Skin of body (tissue), 2 donors: Measurements from ENCODE around the gene TMC2. TPM values are rescaled to one million over a fixed set of nuclear protein-coding genes. Genes with fewer than 3 reads are reported as not detected.
A peak's percentile ranks its signal among the peaks of the same experiment; 100 is the strongest.
"Not testable (repeated sequence)": the region's sequence is repeated elsewhere in the genome, so short reads cannot be mapped to it uniquely, and the experiment has no call there.

ENCODE experiments used
- DNase-seq: peaks from one replicate; lab custom pipeline; 2025; lab: John Stamatoyannopoulos, UW
- total RNA-seq: library from RNA; depleted of rRNA; stranded (reverse); fragments of >200 nt; gene quantifications from one replicate; pipeline ENCODE4 v1.2.3, GENCODE V29; 2014

TMC2 gene
- total RNA-seq, 1 donor from 2014 or later = 0.10 TPM

- peak; percentile 57 for DNase-seq
These were observed 12.3 kb upstream of the TMC2 start for GRCh38 chr20:2523919-2524708.

- DNase-seq = peak; percentile 58
These were observed 11.5 kb upstream of the TMC2 start for GRCh38 chr20:2524709-2525506.

- DNase-seq = not testable (repeated sequence)
These were observed 10.2 kb upstream of the TMC2 start for GRCh38 chr20:2526218-2526583.

- no peak for DNase-seq
These were observed 8.6 kb upstream of the TMC2 start for GRCh38 chr20:2527762-2528161.

- no peak for DNase-seq
These were observed 7.6 kb upstream of the TMC2 start for GRCh38 chr20:2528671-2529271.

- no peak for DNase-seq
These were observed 3.3 kb upstream of the TMC2 start for GRCh38 chr20:2533118-2533517.

GRCh38 chr20:2535711-2536559 is 438 bp upstream of the TMC2 start:
- DNase-seq = no peak

- no peak for DNase-seq
These were observed 728 bp downstream of the TMC2 start for GRCh38 chr20:2537101-2537500.

- DNase-seq = no peak
These were observed 2.0 kb downstream of the TMC2 start for GRCh38 chr20:2538356-2538755.

GRCh38 chr20:2538931-2539720 is 2.8 kb downstream of the TMC2 start:
- DNase-seq = no peak

GRCh38 chr20:2541940-2542339 is 5.6 kb downstream of the TMC2 start:
- no peak for DNase-seq

- no peak for DNase-seq
These were observed 6.0 kb downstream of the TMC2 start for GRCh38 chr20:2542361-2542760.

GRCh38 chr20:2544211-2544610 is 7.8 kb downstream of the TMC2 start:
- no peak for DNase-seq

GRCh38 chr20:2545594-2545993 is 9.2 kb downstream of the TMC2 start:
- DNase-seq = no peak

- no peak for DNase-seq
These were observed 21.7 kb downstream of the TMC2 start for GRCh38 chr20:2557873-2558580.

GRCh38 chr20:2558581-2559278 is 22.4 kb downstream of the TMC2 start:
- DNase-seq = no peak

GRCh38 chr20:2559279-2559626 is 22.9 kb downstream of the TMC2 start:
- DNase-seq = no peak

GRCh38 chr20:2559651-2560050 is 23.3 kb downstream of the TMC2 start:
- DNase-seq = no peak

- no peak for DNase-seq
These were observed 26.7 kb downstream of the TMC2 start for GRCh38 chr20:2563116-2563515.
